HG03575 (cell line): ENCODE measurements around the gene MT2A.
A peak's percentile ranks its signal among the peaks of the same experiment; 100 is the strongest.
"Not testable (repeated sequence)": the region's sequence is repeated elsewhere in the genome, so short reads cannot be mapped to it uniquely, and the experiment has no call there.

Experiments used
- ATAC-seq: cut with Tn5 transposase; IDR thresholded peaks from one replicate; pipeline ENCODE4 v1.9.1; 2021; ENCODE audit not compliant: unreplicated experiment, insufficient number of reproducible peaks, low FRiP score; ENCODE audit errors: extremely low read depth

Gene MT2A

GRCh38 chr16:56608043-56608875, at the start of gene MT2A:
Gene MT2A, plus strand, starts transcription at chr16:56608584. Its CDS starts 72 bp downstream, at chr16:56608656.
- ATAC-seq: peak; percentile 51

DNA sequence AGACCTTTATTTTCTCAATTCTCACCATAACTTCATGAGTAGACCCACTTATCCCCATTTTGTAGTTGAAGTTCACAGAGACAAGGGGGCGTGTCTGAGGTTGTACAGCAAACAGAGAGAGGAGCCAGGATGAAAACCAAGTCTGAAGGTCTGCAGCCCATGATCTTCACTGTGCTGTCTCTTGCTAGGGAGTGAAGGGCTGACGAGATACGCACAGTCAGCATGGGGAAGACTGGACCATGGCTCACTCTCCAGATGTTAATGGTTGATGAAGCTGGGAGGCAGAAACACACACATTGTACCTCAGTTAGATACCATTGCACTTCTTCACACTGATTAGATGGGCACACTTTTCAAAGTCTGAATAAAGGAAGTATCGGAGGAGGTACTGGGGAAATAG, 49.3 kb upstream of the MT2A start:
- ATAC-seq: no peak

- no peak for ATAC-seq
Measured at GRCh38 chr16:56560447-56560846, 47.9 kb upstream of the MT2A start.

- no peak for ATAC-seq
Measured at GRCh38 chr16:56561126-56561525, 47.3 kb upstream of the MT2A start.

GRCh38 chr16:56564793-56565477, 43.4 kb upstream of the MT2A start, which contains the start of gene MT4:
Gene MT4, plus strand, starts transcription at chr16:56565073. Its CDS starts 56 bp downstream, at chr16:56565129.
- no peak for ATAC-seq

- no peak for ATAC-seq
Measured at GRCh38 chr16:56569971-56570370, 38.4 kb upstream of the MT2A start.

DNA sequence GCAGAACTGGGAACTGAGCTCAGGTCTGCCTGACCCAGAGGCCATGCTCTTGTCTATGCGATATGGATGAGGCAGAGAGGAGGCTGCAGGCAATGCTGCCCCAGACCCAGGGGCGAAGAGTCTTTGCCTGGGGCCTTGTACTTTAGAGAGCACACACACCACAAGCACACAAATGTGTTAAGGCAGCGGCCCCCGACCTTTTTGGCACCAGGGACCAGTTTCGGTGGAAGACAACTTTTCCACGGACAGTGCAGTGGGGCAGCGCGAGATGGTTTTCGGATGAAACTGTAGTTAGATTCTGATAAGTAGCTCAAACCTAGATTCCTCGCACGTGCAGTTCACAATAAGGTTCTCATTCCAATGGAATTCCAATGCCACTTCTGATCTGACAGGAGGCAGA, 36.9 kb upstream of the MT2A start:
- no peak for ATAC-seq

DNA sequence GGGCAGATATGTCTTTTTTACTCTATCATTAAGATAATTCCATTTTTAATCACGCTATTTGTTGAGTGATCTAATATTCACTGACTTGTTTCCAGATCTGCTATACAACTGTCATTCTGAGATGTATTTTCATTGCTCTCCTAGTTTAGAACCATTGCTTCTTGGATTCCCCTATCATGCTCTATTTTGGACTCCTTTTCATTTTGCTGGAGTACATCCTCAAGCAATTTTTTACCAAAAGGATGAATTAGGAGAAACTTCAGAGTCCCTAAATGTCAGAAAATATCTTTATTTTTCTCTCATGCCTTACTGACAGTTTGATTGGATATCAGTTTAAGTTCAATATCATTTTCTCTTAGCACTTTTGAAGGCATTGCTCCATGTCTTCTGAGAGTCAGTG, 33.8 kb upstream of the MT2A start:
- no peak for ATAC-seq

DNA sequence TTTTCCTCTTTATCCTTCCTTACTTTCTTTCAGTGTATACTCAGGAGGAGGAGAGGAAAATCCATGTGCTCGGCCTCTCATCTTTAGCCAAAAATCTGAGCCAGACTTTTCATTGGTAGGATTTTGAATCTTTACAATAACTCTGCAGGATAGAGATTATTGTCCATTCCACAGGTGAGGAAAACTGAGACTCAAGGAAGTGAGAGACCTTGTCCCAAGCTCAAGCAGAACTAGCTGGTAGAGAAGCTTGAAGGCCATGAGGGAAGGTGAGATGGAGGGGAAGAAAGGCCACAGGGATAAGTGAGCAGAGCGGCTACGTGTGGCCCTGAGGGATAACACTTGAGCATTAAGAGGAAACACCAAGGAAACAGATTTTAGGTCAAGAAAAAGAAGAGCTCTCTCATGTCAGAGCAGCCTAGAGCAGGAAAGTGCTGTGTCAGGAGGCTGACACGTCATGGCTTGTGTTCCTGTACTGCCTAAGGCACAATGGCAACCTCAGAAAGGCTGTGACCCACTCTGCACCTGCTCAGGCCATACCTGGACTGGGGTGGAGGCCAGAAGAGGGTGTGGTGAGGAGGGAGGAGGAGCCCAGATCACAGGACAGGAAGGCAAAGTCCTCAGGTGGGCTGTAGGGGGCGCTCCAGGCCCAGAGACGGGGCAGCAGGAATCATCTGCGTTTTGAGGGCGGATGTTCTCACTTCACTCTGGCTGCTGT, 31.6 kb upstream of the MT2A start:
- peak; percentile 64 for ATAC-seq

DNA sequence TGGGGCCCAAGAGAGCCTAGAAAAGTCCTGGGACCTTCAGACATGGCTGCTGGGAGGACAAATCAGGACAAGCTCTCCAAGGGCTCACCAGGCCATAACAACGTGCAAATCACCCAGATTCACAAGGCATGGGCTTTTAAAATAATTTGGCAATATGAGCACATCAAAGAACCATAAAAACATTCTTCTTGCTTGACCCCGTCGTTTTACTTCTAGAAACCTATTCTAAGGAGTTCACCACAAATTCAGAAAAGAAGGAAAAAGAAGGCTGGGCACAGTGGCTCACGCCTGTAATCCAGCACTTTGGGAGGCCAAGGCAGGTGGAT, 31.1 kb upstream of the MT2A start:
- no peak for ATAC-seq

- ATAC-seq: no peak
Measured at GRCh38 chr16:56580391-56581048, 27.9 kb upstream of the MT2A start.

GRCh38 chr16:56582911-56583310, 25.5 kb upstream of the MT2A start:
- ATAC-seq: not testable (repeated sequence)

DNA sequence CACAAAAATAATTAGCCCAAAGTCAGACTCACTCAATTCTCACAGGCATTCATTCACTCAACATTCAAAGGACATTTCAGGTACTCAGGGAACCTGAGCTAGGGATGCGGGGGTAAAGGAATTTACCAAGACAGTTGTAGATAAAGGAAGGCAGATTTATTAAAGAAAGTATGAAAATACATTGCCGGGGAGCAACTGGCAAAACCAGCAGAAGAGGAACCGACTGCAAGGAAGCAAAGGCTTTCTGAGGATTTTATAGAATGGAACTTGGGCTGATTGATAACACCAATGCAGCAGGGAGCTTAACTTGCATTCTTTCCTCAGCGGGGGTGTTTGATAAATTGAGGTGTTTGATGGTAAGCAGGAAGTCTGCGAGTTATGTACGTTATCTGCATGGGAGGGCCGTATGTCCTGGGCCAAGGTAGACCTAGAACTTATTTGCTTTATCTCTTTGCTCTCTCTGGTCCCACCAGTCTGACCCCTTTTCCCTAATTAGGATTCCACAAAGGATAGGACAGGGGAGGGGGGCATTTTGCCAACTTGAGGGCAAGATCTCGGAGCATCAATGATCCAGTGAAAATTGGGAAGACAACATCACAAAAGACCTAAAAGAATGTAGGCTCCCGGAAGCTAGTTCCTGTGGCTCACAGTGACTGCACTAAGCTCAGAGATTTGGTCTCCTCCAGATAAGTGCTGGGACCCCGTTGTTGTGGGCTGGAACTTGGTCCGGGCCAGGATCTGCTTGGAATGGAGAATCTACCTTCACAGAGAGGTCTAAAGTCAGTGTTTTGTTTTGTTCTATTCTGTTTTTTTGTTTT, 24.8 kb upstream of the MT2A start:
- no peak for ATAC-seq

- ATAC-seq: no peak
Measured at GRCh38 chr16:56584276-56584675, 24.1 kb upstream of the MT2A start.

GRCh38 chr16:56588781-56589140, 19.6 kb upstream of the MT2A start:
- ATAC-seq: no peak

- ATAC-seq: no peak
Measured at GRCh38 chr16:56589141-56590039, 19.0 kb upstream of the MT2A start, which contains the start of gene MT3. Gene MT3, plus strand, starts transcription at chr16:56589528. Its CDS starts 63 bp downstream, at chr16:56589591.

DNA sequence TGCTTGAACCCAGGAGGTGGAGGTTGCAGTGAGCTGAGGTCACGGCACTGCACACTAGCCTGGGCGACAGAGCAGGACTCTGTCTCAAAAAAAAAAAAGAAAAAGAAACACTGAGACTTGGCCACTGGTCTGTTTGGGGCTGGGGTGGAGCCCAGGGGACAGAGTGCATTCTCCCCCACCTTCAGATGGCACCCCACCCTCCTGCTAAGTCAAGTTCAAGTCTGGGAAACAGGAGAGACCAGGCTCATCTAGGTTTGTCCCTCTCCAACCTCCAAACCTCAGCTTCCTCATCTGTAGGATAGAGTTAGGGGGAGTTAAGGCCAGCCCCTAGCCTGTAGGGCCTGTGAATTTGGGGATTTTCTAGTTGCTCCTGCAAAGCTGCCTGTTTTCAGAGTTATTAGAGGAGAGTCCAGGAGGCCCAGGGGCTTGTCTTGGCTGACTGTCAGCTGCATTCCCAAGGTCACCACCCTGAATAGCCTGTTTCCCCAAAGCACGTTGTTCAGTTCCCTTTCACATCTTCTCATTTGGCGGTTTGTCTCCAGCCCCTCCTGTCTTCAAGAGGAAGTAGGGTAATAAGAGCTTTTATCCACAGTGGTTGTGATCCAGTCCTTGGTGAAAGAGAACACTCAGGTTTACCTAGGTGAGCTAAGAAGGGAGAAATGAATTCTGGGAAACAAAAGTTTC, 16.9 kb upstream of the MT2A start:
- no peak for ATAC-seq
